ENCODE data around the gene TNFRSF19. TPM values are rescaled to one million over a fixed set of nuclear protein-coding genes. Genes with fewer than 3 reads are reported as not detected.
A peak's percentile ranks its signal among the peaks of the same experiment; 100 is the strongest.

TNFRSF19 gene
- total RNA-seq, 4 donors from 2014 or later = 0.51 to 1.5 (median 1.0) TPM

DNA sequence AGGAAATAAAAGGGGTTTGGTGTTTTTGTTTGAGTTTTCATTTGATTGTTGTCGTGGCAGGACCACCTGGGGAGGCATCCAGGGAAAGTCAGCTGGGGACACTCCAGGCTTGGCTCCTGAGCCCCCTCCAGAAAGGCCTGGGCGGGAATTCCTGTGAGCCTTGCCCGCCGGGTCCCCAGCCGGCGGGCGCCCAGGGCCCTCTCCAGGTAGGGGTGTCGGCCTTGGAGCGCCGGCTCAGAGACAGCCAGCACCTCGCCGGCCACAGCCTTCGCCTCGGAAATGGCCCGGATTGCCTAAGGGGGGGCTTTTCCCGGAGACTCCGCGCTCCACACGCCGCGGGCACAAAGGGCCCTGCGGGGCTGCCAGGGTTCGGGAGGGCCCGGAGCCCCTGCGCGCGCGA, 125.0 kb downstream of the TNFRSF19 start:
- no peak for ATAC-seq
- TF ChIP-seq, protein P1, sequence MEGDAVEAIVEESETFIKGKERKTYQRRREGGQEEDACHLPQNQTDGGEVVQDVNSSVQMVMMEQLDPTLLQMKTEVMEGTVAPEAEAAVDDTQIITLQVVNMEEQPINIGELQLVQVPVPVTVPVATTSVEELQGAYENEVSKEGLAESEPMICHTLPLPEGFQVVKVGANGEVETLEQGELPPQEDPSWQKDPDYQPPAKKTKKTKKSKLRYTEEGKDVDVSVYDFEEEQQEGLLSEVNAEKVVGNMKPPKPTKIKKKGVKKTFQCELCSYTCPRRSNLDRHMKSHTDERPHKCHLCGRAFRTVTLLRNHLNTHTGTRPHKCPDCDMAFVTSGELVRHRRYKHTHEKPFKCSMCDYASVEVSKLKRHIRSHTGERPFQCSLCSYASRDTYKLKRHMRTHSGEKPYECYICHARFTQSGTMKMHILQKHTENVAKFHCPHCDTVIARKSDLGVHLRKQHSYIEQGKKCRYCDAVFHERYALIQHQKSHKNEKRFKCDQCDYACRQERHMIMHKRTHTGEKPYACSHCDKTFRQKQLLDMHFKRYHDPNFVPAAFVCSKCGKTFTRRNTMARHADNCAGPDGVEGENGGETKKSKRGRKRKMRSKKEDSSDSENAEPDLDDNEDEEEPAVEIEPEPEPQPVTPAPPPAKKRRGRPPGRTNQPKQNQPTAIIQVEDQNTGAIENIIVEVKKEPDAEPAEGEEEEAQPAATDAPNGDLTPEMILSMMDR (IDR thresholded peaks at IDR 0.05 in 4 of 5, conservative IDR thresholded peaks at IDR 0.05 in 1 of 5) = no peak
- no peak for TF ChIP-seq POLR2A (IDR thresholded peaks at IDR 0.05)
- H3K9me3 ChIP-seq = no peaks in the 10 kb centered on the region
- intact Hi-C loops (cut with DNase I; ENCODE audit: low total_unique reads) = no loop called here
- no peak for DNase-seq
- no peak overlapping the region for H3K27ac ChIP-seq
- H3K27me3 ChIP-seq = no peaks in the 10 kb centered on the region
- in situ Hi-C loops (cut with MboI; ENCODE audit: low sequenced_read_pairs in 4 of 4) = no loop called here
- no peaks in the 10 kb centered on the region for H3K36me3 ChIP-seq
- H3K4me1 ChIP-seq = no peaks in the 10 kb centered on the region
- no peak overlapping the region for H3K4me3 ChIP-seq

DNA sequence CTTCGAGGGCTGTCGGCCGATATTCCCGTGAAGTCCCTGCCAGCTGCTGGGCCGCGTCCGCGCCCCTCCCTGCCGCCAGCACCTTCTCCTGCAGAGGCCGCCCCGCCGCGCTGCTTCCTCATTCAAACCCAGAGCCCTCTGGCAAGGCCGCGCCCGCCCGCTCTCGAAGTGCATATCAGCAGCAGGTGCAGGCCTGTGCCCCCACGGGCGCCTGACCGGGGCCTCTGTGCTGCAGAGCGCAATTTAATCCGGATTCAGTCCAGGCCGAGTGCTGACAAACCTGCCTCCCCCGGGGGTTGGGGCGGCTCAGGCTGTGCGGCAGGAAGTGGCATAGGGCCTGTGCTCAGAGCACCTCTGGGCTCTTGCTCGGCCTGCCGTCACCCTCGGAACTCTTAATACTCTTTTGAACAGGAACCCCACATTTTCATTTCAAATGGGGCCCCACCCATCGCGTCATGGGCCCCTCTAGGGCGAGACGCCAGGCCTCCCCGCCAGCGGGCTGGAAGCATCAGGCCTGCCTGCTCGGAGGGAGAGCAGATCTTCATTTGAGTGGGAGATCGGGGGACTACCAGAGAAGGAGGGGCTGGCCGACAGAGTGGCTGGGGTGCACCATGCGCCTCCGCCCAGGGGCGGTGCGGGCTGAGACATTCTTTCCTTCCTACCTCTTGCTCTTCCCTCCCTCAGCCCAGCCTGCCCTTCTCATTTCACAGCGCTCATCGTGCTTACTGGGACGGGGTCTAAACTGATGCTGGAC, 125.7 kb downstream of the TNFRSF19 start:
- in situ Hi-C loops (cut with MboI; ENCODE audit: low sequenced_read_pairs in 4 of 4) (no loop called here), intact Hi-C loops (cut with DNase I; ENCODE audit: low total_unique reads) (no loop called here)
- no peak for TF ChIP-seq POLR2A (IDR thresholded peaks at IDR 0.05)
- TF ChIP-seq, protein P1 (IDR thresholded peaks at IDR 0.05 in 4 of 5, conservative IDR thresholded peaks at IDR 0.05 in 1 of 5) = no peak
- no peaks in the 10 kb centered on the region for H3K36me3 ChIP-seq
- peak overlapping the region in 2 of 4 donors; percentile 14 to 40 for H3K4me3 ChIP-seq
- DNase-seq (peak in 1 of 2 donors; percentile 33), ATAC-seq (peak in 1 of 2 donors; percentile 27)
- no peaks in the 10 kb centered on the region for H3K9me3 ChIP-seq
- H3K27ac ChIP-seq = no peak overlapping the region
- no peaks in the 10 kb centered on the region for H3K4me1 ChIP-seq
- H3K27me3 ChIP-seq = no peaks in the 10 kb centered on the region

GRCh38 chr13:23696610-23697009, 126.4 kb downstream of the TNFRSF19 start:
- TF ChIP-seq, protein P1 (IDR thresholded peaks at IDR 0.05 in 4 of 5, conservative IDR thresholded peaks at IDR 0.05 in 1 of 5) = no peak
- TF ChIP-seq POLR2A (IDR thresholded peaks at IDR 0.05) = no peak
- ATAC-seq = no peak
- intact Hi-C loops (cut with DNase I; ENCODE audit: low total_unique reads) = no loop called here
- no peaks in the 10 kb centered on the region for H3K4me1 ChIP-seq
- H3K9me3 ChIP-seq = no peaks in the 10 kb centered on the region
- H3K4me3 ChIP-seq = no peak overlapping the region
- H3K36me3 ChIP-seq = no peaks in the 10 kb centered on the region
- in situ Hi-C loops (cut with MboI; ENCODE audit: low sequenced_read_pairs in 4 of 4) = no loop called here
- DNase-seq = no peak
- no peak overlapping the region for H3K27ac ChIP-seq
- H3K27me3 ChIP-seq = no peaks in the 10 kb centered on the region

DNA sequence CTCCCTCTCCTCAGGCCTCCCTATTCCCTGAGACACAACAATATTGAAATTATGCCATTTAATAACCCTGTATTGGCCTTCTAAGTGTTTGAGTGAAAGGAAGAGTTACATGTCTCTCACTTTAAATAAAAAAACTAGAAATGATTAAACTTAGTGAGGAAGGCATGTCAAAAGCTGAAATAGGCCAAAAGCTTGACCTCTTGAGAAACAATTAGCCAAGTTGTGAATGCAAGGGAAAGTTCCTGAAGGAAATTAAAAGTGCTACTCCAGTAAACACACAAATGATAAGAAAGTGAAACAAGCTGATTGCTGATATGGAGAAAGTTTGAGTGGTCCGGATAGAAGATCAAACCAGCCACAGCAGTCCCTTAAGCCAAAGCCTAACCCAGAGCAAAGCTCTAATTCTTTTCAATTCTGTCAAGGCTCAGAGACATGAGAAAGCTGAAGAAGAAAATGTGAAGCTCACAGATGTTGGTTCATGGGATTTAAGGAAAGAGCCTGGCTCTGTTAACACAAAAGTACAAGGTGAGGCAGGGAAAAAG, 127.6 kb downstream of the TNFRSF19 start:
- TF ChIP-seq POLR2A (IDR thresholded peaks at IDR 0.05) = no peak
- TF ChIP-seq, protein P1 (IDR thresholded peaks at IDR 0.05 in 4 of 5, conservative IDR thresholded peaks at IDR 0.05 in 1 of 5) = no peak
- Histone ChIP-seq H3K27ac (no peak overlapping the region), H3K9me3 (no peaks in the 10 kb centered on the region), H3K4me1 (peaks cover 0 to 2% of the 10 kb centered on the region in 2 donors), H3K36me3 (no peaks in the 10 kb centered on the region), H3K27me3 (no peaks in the 10 kb centered on the region), H3K4me3 (no peak overlapping the region)
- intact Hi-C loops (cut with DNase I; ENCODE audit: low total_unique reads) = no loop called here
- DNase-seq = no peak
- ATAC-seq = no peak
- in situ Hi-C loops (cut with MboI; ENCODE audit: low sequenced_read_pairs in 4 of 4) = no loop called here
